GM18873 (cell line): ENCODE data around the gene TAF11L5.
"Not testable (repeated sequence)": the region's sequence is repeated elsewhere in the genome, so short reads cannot be mapped to it uniquely, and the experiment has no call there.

Experiments
- ATAC-seq: cut with Tn5 transposase; IDR thresholded peaks from one replicate; pipeline ENCODE4 v1.9.1; 2021; ENCODE audit warnings: mild to moderate bottlenecking, moderate library complexity, moderate number of reproducible peaks; ENCODE audit not compliant: unreplicated experiment, low FRiP score

The TAF11L5 gene

GRCh38 chr5:17524935-17525334, at the start of gene TAF11L5:
TAF11L5 (plus strand) TSS chr5:17525235.
- not testable (repeated sequence) for ATAC-seq

DNA sequence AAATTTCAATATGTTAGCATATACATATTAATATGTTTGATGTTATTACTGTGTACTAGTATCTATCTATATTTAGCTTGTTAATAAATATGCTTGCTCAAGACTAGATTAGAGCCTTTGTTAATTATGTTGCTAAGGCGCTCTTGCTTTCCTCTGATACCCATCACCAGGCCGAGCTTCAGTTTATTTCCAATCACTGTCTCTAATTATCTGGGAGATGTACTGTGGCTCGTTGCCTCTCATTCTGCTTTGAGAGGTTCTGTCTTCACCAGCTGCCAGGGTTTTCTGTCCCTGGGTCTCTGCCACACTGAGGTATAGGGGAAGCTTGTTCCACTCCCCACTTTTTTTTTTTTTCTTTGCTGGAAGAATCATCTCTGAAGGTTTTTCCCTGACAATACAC, 48.0 kb upstream of the TAF11L5 start:
- no peak for ATAC-seq

GRCh38 chr5:17477573-17478265, 47.3 kb upstream of the TAF11L5 start:
- ATAC-seq, result no peak

DNA sequence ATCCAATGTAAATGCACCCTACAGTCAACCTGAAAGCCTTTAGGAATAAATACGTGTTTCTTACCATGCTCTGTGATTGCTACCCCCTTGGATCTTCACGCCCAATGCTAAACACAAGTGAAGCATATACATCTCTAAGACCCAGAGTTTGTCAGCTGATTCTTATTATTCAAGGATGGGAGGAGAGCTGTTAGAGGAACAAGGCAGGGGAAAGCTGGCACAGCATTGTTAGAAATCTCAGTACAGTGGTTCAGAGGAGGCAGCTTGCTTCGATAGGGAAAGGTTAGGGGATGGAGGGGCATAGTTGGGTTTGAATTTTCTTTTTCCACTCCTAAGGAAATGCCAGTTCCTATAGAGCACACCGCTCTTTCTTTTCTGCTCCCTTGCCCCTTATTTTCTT, 43.7 kb upstream of the TAF11L5 start:
- no peak for ATAC-seq

DNA sequence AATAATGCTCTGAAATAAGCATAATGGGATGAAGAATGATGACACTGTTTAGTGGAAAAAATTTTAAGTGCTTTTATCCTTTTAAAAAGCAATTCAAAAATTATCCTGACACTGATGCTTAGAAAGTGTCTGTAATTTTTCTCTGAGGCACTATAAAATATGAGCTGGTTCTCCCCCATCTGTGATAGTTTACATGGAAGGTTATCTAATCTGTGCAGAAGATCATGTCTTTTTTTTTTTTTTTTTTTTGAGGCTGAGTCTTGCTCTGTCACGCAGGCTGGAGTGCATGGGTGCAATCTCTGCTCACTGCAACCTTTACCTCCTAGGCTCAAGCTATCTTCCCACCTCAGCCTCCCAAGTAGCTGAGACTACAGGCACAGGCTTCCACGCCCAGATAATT, 42.2 kb upstream of the TAF11L5 start:
- no peak for ATAC-seq

- ATAC-seq, result not testable (repeated sequence)
Measured at GRCh38 chr5:17486464-17487173, 38.4 kb upstream of the TAF11L5 start.

DNA sequence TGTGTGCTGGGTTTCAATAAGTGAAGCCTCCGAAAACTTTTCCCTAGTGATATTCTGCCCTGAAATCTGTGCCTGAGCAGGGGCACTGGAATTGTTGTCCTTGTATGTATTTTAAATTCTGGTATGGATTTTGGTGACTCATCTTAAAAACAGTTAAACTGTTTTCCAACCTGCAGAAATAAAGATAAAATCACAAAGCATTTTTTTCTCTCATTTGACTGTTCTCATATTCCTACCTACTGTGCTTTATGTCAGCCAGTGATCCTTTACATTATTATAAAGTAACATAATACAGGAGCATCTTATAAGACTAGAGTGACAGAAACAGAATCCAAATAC, 37.9 kb upstream of the TAF11L5 start:
- ATAC-seq, result no peak

DNA sequence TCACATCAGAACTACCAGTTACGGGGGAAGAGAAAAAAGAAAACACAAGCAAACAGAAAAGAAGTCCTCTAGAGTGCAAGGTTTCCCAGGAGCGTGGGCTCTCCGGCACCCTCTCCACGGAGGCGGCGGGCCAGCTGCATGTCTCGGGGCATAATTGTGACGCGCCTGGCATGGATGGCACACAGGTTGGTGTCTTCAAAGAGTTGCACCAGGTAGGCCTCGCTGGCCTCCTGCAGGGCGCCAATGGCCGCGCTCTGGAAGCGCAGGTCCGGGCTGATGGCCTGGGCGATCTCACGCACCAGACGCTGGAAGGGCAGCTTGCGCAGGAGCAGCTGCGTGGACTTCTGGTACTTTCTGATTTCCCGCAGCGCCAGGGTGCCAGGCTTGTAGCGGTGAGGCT, 33.8 kb upstream of the TAF11L5 start:
- not testable (repeated sequence) for ATAC-seq

- ATAC-seq, result no peak
Measured at GRCh38 chr5:17492770-17493169, 32.3 kb upstream of the TAF11L5 start.

GRCh38 chr5:17497446-17497845, 27.6 kb upstream of the TAF11L5 start:
- no peak for ATAC-seq

GRCh38 chr5:17497931-17498330, 27.1 kb upstream of the TAF11L5 start, which contains the start of gene TAF11L2:
TAF11L2 (plus strand) TSS chr5:17498231.
- not testable (repeated sequence) for ATAC-seq

DNA sequence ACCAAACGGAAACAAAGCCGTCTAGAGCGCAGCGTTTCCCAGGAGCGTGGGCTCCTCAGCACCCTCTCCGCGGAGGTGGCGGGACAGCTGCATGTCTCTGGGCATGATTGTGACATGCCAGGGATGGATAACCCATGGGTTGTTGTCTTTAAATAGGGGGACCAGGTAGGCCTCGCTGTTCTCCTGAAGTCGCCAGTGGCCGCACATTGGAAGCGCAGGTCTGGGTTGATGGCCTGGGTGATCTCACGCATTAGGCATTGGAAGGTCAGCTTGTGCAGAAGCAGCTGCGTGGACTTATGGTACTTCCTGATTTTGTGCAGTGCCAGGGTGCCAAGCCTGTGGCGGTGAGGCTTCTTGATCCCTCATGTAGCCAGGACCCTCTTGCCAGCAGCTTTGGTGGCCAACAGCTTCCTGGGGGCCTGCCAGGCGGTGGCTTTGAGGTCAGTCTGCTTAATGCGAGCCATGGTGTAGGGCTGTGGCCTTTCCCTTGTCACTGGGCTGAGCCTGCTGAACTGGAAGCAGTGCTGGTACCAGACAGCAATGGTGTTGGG, 13.2 kb upstream of the TAF11L5 start:
- no peak for ATAC-seq

DNA sequence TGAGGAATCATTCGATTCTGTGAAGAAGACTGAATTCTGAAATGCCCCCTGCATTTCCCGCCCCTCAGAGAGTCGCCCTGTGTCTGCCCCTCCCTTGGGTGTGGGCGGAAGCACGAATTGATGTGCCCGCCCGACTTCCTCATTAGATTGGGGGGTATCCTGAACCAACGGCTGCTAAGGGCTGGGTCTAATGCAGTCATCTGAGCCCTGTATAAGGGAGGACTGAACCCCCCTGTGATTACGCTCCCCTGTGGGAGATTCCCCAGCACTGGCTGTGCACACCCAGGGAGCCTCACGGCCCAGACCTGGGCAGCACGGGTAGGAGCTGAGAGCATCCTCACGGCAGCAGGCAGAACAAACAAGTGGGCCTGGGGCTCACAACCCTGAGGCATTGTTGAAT, 7.5 kb upstream of the TAF11L5 start:
- not testable (repeated sequence) for ATAC-seq

GRCh38 chr5:17518067-17518466, 7.0 kb upstream of the TAF11L5 start, which contains the start of gene TAF11L3:
TAF11L3 (plus strand) TSS chr5:17518367.
- ATAC-seq, result not testable (repeated sequence)

DNA sequence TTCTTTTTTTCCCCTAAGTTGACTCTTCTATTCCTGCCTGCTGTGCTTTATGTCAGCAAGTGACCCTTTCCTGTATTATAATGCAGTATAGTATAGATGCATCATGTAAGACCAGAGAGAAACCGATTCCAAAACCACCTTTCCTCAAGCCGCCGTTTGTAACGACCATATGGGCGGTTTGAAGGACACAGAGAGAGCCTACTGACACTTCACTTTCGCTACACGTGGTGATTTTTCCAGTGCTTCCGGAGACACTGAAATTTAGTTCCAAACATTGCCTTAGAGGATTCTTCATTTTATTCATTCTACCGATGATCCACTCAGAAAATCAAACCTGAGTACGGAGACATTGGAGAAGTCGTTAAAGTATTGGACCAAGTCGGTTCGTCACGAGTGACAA, 5.5 kb upstream of the TAF11L5 start:
- ATAC-seq, result not testable (repeated sequence)

GRCh38 chr5:17521501-17521900, 3.5 kb upstream of the TAF11L5 start, which contains the start of gene TAF11L4:
TAF11L4 (plus strand) TSS chr5:17521801.
- not testable (repeated sequence) for ATAC-seq

DNA sequence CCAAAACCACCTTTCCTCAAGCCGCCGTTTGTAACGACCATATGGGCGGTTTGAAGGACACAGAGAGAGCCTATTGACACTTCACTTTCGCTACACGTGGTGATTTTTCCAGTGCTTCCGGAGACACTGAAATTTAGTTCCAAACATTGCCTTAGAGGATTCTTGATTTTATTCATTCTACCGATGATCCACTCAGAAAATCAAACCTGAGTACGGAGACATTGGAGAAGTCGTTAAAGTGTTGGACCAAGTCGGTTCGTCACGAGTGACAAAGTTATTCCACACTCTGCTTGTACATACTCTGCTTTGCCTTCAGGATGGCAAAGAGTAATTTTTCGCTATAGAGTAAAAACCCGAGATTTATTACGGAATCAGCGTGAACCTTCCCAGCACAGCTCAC, 1.5 kb downstream of the TAF11L5 start:
- ATAC-seq, result not testable (repeated sequence)

DNA sequence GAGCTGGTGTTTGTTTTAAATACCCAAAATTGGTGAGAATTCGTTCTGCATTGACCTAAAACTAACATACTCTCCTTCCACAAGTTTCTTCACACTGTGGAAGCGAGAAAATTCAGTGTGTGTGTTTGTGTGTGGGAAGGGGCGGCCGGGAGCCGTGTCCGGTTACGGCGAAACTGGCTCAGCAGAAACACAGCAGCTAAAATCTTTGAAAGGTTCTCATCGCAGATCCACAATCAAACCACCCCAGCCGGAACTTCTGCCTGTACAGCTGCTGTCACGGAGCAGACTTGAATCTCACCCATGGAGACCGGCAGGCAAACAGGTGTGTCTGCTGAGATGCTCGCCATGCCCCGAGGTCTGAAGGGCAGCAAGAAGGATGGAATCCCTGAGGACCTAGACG, 3.3 kb downstream of the TAF11L5 start, which contains the start of gene TAF11L6:
TSS of gene TAF11L6 (plus strand) at position 301 of the 400 bp plus-strand sequence.
- ATAC-seq, result not testable (repeated sequence)
